GM19468 (cell line): Measurements from ENCODE around the gene MCCC1.
A peak's percentile ranks its signal among the peaks of the same experiment; 100 is the strongest.

Source experiments
- ATAC-seq: cut with Tn5 transposase; IDR thresholded peaks from one replicate; pipeline ENCODE4 v1.9.1; 2021; ENCODE audit warnings: mild to moderate bottlenecking, moderate library complexity, moderate number of reproducible peaks; ENCODE audit not compliant: unreplicated experiment; ENCODE audit errors: extremely low read depth

MCCC1 gene

GRCh38 chr3:183061391-183062172 lies 37.7 kb downstream of the MCCC1 start:
- no peak for ATAC-seq

- no peak for ATAC-seq
These were observed 40.9 kb downstream of the MCCC1 start for GRCh38 chr3:183058351-183058750.

GRCh38 chr3:183050706-183051105 lies 48.6 kb downstream of the MCCC1 start:
- ATAC-seq: no peak

- ATAC-seq: no peak
These were observed 52.4 kb downstream of the MCCC1 start for GRCh38 chr3:183046883-183047282.

GRCh38 chr3:183044547-183045229 lies 54.6 kb downstream of the MCCC1 start:
- ATAC-seq: peak; percentile 90

GRCh38 chr3:183038757-183039156 lies 60.5 kb downstream of the MCCC1 start:
- no peak for ATAC-seq

- ATAC-seq: no peak
These were observed 61.1 kb downstream of the MCCC1 start for GRCh38 chr3:183038221-183038620.

GRCh38 chr3:183033746-183034145 lies 65.5 kb downstream of the MCCC1 start:
- ATAC-seq: no peak

- no peak for ATAC-seq
These were observed 66.3 kb downstream of the MCCC1 start for GRCh38 chr3:183032880-183033555.

GRCh38 chr3:183031826-183032225 lies 67.5 kb downstream of the MCCC1 start:
- ATAC-seq: no peak

GRCh38 chr3:183028416-183028815 lies 70.9 kb downstream of the MCCC1 start:
- no peak for ATAC-seq

- ATAC-seq: no peak
These were observed 72.0 kb downstream of the MCCC1 start for GRCh38 chr3:183027276-183027675.

- ATAC-seq: no peak
These were observed 76.3 kb downstream of the MCCC1 start for GRCh38 chr3:183022936-183023516.

GRCh38 chr3:183018421-183019192 lies 80.7 kb downstream of the MCCC1 start:
- no peak for ATAC-seq

GRCh38 chr3:183015185-183015584 lies 84.1 kb downstream of the MCCC1 start:
- no peak for ATAC-seq

GRCh38 chr3:183013856-183014255 lies 85.4 kb downstream of the MCCC1 start:
- ATAC-seq: no peak

- no peak for ATAC-seq
These were observed 86.2 kb downstream of the MCCC1 start for GRCh38 chr3:183013074-183013473.

GRCh38 chr3:183008800-183009199 lies 90.5 kb downstream of the MCCC1 start:
- ATAC-seq: no peak

GRCh38 chr3:183008303-183008702 lies 91.0 kb downstream of the MCCC1 start:
- no peak for ATAC-seq

GRCh38 chr3:183006396-183007002 lies 92.8 kb downstream of the MCCC1 start:
- no peak for ATAC-seq
